Fibroblast of lung (primary cell): Measurements from ENCODE around the gene GREB1.
A peak's percentile ranks its signal among the peaks of the same experiment; 100 is the strongest.

Source experiments
- EZH2 ChIP-seq: IDR thresholded peaks from 2 replicates; pipeline ENCODE4 v1.5.1; 2012; ENCODE audit warnings: low read length, control low read depth, mild to moderate bottlenecking; ENCODE audit errors: missing control alignments
- TF ChIP-seq, protein P1 (sequence below), 2 donors: IDR thresholded peaks in 1 of 2; conservative IDR thresholded peaks in 1 of 2; 1 replicate in 1 of 2; 2 replicates in 1 of 2; pipeline ENCODE4 v1.5.1; 2011 to 2012; ENCODE audit warnings: low read length in 2 of 2, control low read depth in 1 of 2, inconsistent platforms in 1 of 2, low read depth in 1 of 2, mild to moderate bottlenecking in 1 of 2

DNA sequence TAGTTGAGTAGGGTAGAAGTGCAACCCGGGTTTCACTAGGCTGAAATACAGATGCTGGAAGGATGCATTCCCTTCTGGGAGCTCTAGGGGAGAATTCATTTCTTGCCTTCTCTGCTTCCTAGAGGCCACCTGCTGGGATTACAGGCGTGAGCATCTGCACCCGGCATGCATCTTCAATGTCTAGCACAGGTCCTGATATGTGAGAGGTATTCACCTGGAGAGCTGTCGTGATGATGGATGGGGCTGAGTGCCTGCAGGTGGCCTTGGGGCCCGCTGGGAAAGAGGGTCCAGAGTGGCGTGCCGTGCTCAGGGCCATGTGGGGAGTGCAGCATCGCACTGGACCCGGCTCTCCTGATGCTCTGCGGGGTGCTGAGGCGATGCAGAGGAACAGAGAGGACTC lies 142.8 kb downstream of the GREB1 start:
- TF ChIP-seq, protein P1, sequence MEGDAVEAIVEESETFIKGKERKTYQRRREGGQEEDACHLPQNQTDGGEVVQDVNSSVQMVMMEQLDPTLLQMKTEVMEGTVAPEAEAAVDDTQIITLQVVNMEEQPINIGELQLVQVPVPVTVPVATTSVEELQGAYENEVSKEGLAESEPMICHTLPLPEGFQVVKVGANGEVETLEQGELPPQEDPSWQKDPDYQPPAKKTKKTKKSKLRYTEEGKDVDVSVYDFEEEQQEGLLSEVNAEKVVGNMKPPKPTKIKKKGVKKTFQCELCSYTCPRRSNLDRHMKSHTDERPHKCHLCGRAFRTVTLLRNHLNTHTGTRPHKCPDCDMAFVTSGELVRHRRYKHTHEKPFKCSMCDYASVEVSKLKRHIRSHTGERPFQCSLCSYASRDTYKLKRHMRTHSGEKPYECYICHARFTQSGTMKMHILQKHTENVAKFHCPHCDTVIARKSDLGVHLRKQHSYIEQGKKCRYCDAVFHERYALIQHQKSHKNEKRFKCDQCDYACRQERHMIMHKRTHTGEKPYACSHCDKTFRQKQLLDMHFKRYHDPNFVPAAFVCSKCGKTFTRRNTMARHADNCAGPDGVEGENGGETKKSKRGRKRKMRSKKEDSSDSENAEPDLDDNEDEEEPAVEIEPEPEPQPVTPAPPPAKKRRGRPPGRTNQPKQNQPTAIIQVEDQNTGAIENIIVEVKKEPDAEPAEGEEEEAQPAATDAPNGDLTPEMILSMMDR (conservative IDR thresholded peaks at IDR 0.05 in 1 of 2, IDR thresholded peaks at IDR 0.05 in 1 of 2; ENCODE audit: low read depth in 1 of 2, low read length in 2 of 2): peak in 1 of 2 donors; percentile 13
- TF ChIP-seq EZH2: no peak
